ENCODE results near the gene TMEM272. TPM values are rescaled to one million over a fixed set of nuclear protein-coding genes. Genes with fewer than 3 reads are reported as not detected.

Gene TMEM272
- total and polyA plus RNA-seq, 2 of the 13 experiments (the other 11 are each of a cell fraction or from before 2014, with no cell fraction given): 0.37 to 0.62 TPM

- TF ChIP-seq ZNF281 (CRISPR knock-in tag; IDR thresholded peaks at IDR 0.05; ENCODE audit: borderline replicate concordance) (no peak), GMEB2 (CRISPR knock-in tag; IDR thresholded peaks at IDR 0.05; ENCODE audit: low read depth) (no peak), PCBP1 (IDR thresholded peaks at IDR 0.05; ENCODE audit: borderline replicate concordance, low read depth, low read length) (no peak), YY1 (IDR thresholded peaks at IDR 0.05; ENCODE audit: insufficient read depth, insufficient replicate concordance, low read depth, low read length) (peak; percentile 95), ZNF574 (CRISPR knock-in tag; IDR thresholded peaks at IDR 0.05) (0 out of 2 replicates have a peak, but pooled peaks have one; percentile 15), KAT8 (CRISPR knock-in tag; IDR thresholded peaks at IDR 0.05) (peak; percentile 35; the same call in 1 of the 2 replicates), FOSL2 (CRISPR knock-in tag; IDR thresholded peaks at IDR 0.05) (peak; percentile 19; the same call in 1 of the 2 replicates), ZMAT3 (CRISPR knock-in tag; conservative IDR thresholded peaks at IDR 0.05) (no peak), ZNF883 (CRISPR knock-in tag; IDR thresholded peaks at IDR 0.05; ENCODE audit: not compliant biosample characterization) (peak; percentile 19), GATAD2A (CRISPR knock-in tag; IDR thresholded peaks at IDR 0.05) (peak; percentile 37; the same call in 1 of the 2 replicates), ZNF407 (CRISPR knock-in tag; IDR thresholded peaks at IDR 0.05; ENCODE audit: not compliant biosample characterization) (peak; percentile 37)
Measured at GRCh38 chr13:51844862-51845573, at the start of gene TMEM272 (continued).

Measured in HepG2 (cell line).